Body of pancreas (tissue), 4 donors: ENCODE results near the gene CELF1. TPM values are rescaled to one million over a fixed set of nuclear protein-coding genes. Genes with fewer than 3 reads are reported as not detected.

Experiments
- ATAC-seq: fragments of 150-250 bp; one replicate; pipeline ENCODE4 v1.9.1; 2016
- DNase-seq, 4 donors: peaks; one replicate each; pipeline ENCODE4 v3.0.0-alpha.2; 2019
- H3K27ac ChIP-seq, 4 donors: fragments of 200-600 bp; sonication (generic); 1 replicate in 3 of 4; 2 replicates in 1 of 4; pipeline versions ENCODE4 v1.5.1 to v1.6.1; 2016 to 2019; ENCODE audit warnings: mild to moderate bottlenecking in 1 of 4, mixed read lengths in 1 of 4, moderate library complexity in 1 of 4
- H3K27me3 ChIP-seq, 2 donors: fragments of 200-600 bp; sonication (generic); one replicate each; pipeline ENCODE4 v1.6.0; 2016; ENCODE audit warnings: mild to moderate bottlenecking in 1 of 2
- H3K36me3 ChIP-seq, 2 donors: fragments of 200-600 bp; sonication (generic); replicated peaks in 1 of 2; 2 replicates each; pipeline ENCODE4 v1.5.1; 2016; ENCODE audit warnings: low read depth in 2 of 2; ENCODE audit not compliant: insufficient read depth in 1 of 2
- H3K4me1 ChIP-seq: fragments of 200-600 bp; sonication (generic); one replicate; pipeline ENCODE4 v1.6.0; 2016
- H3K4me3 ChIP-seq, 2 donors: fragments of 200-600 bp; sonication (generic); 1 replicate in 1 of 2; 2 replicates in 1 of 2; pipeline ENCODE4 v1.5.1; 2016 to 2019
- H3K9me3 ChIP-seq, 3 donors: fragments of 200-600 bp; sonication (generic); 1 replicate in 2 of 3; 2 replicates in 1 of 3; pipeline ENCODE4 v1.5.1; 2016
- POLR2A ChIP-seq, 3 donors: fragments of 450-650 bp; IDR thresholded peaks; one replicate each; pipeline ENCODE4 v1.6.1; 2016; ENCODE audit warnings: antibody characterized with exemption in 3 of 3, mild to moderate bottlenecking in 2 of 3
- WGBS, 2 donors: methylation state at CpG; one replicate each; pipeline ENCODE4 v1.1.5; 2017; 5-methylcytosine and 5-hydroxymethylcytosine counted together
- intact Hi-C: fragments of 100-400 bp; cut with DNase I; formaldehyde crosslinking; loops from one replicate; pipeline ENCODE4 v1.15.1; 2023
- total RNA-seq, 2 donors: library from RNA; depleted of rRNA; stranded (reverse); fragments of >200 nt; gene quantifications; one replicate each; pipeline ENCODE4 v1.1.0, GENCODE V29; 2016
- TF ChIP-seq, protein P1 (sequence below), 7 experiments: fragments of 450-650 bp in 4 of 7; fragments of 200-600 bp in 3 of 7; sonication (generic) in 3 of 7; IDR thresholded peaks; one replicate each; pipeline ENCODE4 v1.5.1; 2016 to 2019; ENCODE audit warnings: antibody characterized with exemption in 7 of 7

The CELF1 gene
- total RNA-seq, 2 donors from 2014 or later = 56.0 to 86.0 TPM

DNA sequence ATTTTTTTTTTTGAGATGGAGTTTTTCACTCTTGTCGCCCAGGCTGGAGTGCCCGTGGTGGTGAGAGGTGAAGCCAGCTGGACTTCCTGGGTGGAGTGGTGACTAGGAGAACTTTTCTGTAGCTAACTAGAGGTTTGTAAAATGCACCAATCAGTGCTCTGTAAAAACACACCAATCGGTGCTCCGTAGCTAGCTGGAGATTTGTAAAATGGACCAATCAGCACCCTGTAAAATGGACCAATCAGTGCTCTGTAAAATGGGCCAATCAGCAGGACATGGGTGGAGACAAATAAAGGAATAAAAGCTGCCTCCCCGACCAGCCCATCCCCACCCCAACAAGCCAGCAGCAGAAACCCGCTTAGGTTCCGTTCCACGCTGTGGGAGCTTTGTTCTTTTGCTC, 99.6 kb downstream of the CELF1 start:
- intact Hi-C loops = loop anchor here (5.0 kb wide), 1 partner anchor 76 kb away; the partner anchor contains the start of gene SPI1
- 91 to 92% methylated on average over 8 of the region's 8 CpGs for WGBS, 2 donors
- no peaks in the 10 kb centered on the region for H3K27me3 ChIP-seq

DNA sequence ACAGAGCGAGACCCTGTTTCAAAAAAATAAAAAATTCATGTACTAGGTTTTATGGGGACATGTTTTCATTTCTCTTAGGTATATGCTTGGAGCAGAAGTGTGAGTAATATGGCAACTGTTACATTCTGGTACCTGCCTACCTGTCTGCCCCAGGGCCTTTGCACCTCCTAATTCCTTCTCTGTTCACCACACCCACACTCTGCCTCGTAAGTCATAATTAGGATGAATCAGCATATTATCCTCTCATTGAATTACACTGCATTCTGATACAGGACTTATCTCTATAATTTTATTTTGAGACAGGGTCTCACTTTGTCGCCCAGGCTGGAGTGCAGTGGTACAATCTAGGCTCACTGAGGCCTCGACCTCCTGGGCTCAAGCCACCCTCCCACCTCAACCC, 100.9 kb downstream of the CELF1 start:
- no peak overlapping the region for H3K4me3 ChIP-seq
- H3K9me3 ChIP-seq = no peaks in the 10 kb centered on the region
- no peaks in the 10 kb centered on the region for H3K36me3 ChIP-seq
- no peak for ATAC-seq
- 87 to 89% methylated on average over 4 of the region's 4 CpGs for WGBS, 2 donors
- H3K27me3 ChIP-seq = no peaks in the 10 kb centered on the region
- no peak for DNase-seq
- peaks cover 5% of the 10 kb centered on the region for H3K4me1 ChIP-seq
- intact Hi-C loops = loop anchor here (5.0 kb wide), 1 partner anchor 75 kb away; the partner anchor contains the start of gene SPI1
- no peak overlapping the region for H3K27ac ChIP-seq
- TF ChIP-seq, protein P1, sequence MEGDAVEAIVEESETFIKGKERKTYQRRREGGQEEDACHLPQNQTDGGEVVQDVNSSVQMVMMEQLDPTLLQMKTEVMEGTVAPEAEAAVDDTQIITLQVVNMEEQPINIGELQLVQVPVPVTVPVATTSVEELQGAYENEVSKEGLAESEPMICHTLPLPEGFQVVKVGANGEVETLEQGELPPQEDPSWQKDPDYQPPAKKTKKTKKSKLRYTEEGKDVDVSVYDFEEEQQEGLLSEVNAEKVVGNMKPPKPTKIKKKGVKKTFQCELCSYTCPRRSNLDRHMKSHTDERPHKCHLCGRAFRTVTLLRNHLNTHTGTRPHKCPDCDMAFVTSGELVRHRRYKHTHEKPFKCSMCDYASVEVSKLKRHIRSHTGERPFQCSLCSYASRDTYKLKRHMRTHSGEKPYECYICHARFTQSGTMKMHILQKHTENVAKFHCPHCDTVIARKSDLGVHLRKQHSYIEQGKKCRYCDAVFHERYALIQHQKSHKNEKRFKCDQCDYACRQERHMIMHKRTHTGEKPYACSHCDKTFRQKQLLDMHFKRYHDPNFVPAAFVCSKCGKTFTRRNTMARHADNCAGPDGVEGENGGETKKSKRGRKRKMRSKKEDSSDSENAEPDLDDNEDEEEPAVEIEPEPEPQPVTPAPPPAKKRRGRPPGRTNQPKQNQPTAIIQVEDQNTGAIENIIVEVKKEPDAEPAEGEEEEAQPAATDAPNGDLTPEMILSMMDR (IDR thresholded peaks at IDR 0.05) = no peak
- TF ChIP-seq POLR2A (IDR thresholded peaks at IDR 0.05) = no peak

More for the DNA sequence above, 99.6 kb downstream of the CELF1 start:
- H3K4me3 ChIP-seq = no peak overlapping the region
- DNase-seq (no peak), ATAC-seq (no peak)
- TF ChIP-seq, protein P1 (IDR thresholded peaks at IDR 0.05) = no peak
- TF ChIP-seq POLR2A (IDR thresholded peaks at IDR 0.05) = no peak
- no peaks in the 10 kb centered on the region for H3K9me3 ChIP-seq
- H3K27ac ChIP-seq = no peak overlapping the region
- H3K4me1 ChIP-seq = peaks cover 5% of the 10 kb centered on the region
- H3K36me3 ChIP-seq = no peaks in the 10 kb centered on the region

DNA sequence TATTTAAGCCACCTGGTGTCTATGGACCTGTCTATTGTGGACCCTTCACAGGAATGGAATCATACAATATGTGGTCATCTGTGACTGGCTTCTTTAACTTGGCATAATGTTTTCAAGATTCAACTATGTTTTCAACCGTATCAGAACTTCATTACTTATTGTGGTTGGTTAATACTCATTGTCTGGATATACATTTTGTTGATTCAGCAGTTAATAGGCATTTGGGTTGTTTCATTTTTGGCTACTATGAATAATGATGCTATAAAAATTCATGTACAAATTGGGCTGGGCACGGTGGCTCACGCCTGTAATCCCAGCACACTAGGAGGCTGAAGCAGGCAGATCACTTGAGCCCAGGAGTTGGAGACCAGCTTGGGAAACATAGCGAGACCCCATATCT, 101.5 kb downstream of the CELF1 start:
- no peak for DNase-seq
- H3K36me3 ChIP-seq = no peaks in the 10 kb centered on the region
- TF ChIP-seq, protein P1 (IDR thresholded peaks at IDR 0.05) = no peak
- TF ChIP-seq POLR2A (IDR thresholded peaks at IDR 0.05) = no peak
- peaks cover 5% of the 10 kb centered on the region for H3K4me1 ChIP-seq
- H3K27ac ChIP-seq = no peak overlapping the region
- intact Hi-C loops = loop anchor here (5.0 kb wide), 1 partner anchor 74 kb away; the partner anchor contains the start of gene SPI1
- WGBS, 2 donors = 86 to 87% methylated on average over 4 of the region's 4 CpGs
- no peaks in the 10 kb centered on the region for H3K9me3 ChIP-seq
- no peak for ATAC-seq
- no peaks in the 10 kb centered on the region for H3K27me3 ChIP-seq
- no peak overlapping the region for H3K4me3 ChIP-seq

DNA sequence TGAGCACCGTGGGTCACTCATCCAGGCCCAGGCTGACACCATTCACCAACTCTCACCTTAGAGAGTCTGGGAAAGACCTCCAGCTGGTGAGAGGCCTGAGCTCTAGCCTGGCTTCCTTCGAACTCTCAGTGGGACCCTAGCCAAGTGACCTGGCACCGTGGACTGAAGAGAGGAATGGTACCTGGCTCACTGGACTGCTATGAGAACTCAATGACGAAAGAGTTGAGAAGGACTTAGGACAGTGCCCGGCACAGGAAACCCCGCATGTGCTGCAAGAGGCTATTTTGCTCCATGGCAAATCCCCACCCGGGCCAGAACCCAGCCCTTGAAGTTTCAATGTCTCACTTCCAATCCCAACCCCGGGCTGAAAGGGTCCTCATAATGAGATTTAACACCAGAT, 103.4 kb downstream of the CELF1 start:
- DNase-seq (no peak), ATAC-seq (no peak)
- intact Hi-C loops = no loop called here
- Histone ChIP-seq H3K27me3 (no peaks in the 10 kb centered on the region), H3K36me3 (no peaks in the 10 kb centered on the region), H3K4me1 (peaks cover 5% of the 10 kb centered on the region), H3K9me3 (no peaks in the 10 kb centered on the region), H3K4me3 (no peak overlapping the region), H3K27ac (no peak overlapping the region)
- 59 to 67% methylated on average over 5 to 8 of the region's 8 CpGs for WGBS, 2 donors
- TF ChIP-seq POLR2A (IDR thresholded peaks at IDR 0.05) = no peak
- TF ChIP-seq, protein P1 (IDR thresholded peaks at IDR 0.05) = no peak
